ENCODE data around the gene FGD4. TPM values are rescaled to one million over a fixed set of nuclear protein-coding genes. Genes with fewer than 3 reads are reported as not detected.

Gene FGD4
- total and polyA plus RNA-seq, 7 donors, result 7.8 to 19.1 (median 11.3) TPM

DNA sequence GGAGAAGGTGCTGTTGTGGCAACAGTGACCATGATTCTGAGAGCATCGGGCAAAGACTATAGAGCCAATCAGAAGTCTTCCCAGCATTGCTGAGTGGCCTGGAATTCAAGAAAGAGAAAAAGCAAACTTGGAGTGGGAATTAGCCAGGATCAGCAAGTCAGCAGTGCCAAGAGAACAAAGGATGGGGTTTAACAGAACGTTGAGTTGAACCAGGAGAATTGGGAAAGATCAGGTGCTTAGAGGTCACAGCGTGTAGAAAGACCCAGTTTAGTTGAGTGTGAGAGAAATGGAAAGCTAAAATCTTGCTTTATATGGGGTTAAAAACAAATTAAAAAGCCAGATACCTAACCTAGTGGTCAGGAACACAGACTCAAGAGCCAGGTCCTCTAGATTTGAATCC lies 189.2 kb downstream of the FGD4 start:
- Histone ChIP-seq H3K27me3 (no peaks in the 10 kb centered on the region), H3K36me3 (no peaks in the 10 kb centered on the region), H3K27ac (no peak overlapping the region), H3K4me3 (no peak overlapping the region), H3K9me3 (no peaks in the 10 kb centered on the region), H3K4me1 (no peaks in the 10 kb centered on the region)
- no peak for DNase-seq
- WGBS, 2 donors, result 80 to 81% methylated on average over 3 of the region's 3 CpGs
- intact Hi-C loops (cut with DNase I), result no loop called here
- TF ChIP-seq POLR2A (IDR thresholded peaks at IDR 0.05) (no peak), POLR2AphosphoS5 (IDR thresholded peaks at IDR 0.05) (no peak), EP300 (IDR thresholded peaks at IDR 0.05) (no peak)
- TF ChIP-seq, protein P1, sequence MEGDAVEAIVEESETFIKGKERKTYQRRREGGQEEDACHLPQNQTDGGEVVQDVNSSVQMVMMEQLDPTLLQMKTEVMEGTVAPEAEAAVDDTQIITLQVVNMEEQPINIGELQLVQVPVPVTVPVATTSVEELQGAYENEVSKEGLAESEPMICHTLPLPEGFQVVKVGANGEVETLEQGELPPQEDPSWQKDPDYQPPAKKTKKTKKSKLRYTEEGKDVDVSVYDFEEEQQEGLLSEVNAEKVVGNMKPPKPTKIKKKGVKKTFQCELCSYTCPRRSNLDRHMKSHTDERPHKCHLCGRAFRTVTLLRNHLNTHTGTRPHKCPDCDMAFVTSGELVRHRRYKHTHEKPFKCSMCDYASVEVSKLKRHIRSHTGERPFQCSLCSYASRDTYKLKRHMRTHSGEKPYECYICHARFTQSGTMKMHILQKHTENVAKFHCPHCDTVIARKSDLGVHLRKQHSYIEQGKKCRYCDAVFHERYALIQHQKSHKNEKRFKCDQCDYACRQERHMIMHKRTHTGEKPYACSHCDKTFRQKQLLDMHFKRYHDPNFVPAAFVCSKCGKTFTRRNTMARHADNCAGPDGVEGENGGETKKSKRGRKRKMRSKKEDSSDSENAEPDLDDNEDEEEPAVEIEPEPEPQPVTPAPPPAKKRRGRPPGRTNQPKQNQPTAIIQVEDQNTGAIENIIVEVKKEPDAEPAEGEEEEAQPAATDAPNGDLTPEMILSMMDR (IDR thresholded peaks at IDR 0.05), result no peak

DNA sequence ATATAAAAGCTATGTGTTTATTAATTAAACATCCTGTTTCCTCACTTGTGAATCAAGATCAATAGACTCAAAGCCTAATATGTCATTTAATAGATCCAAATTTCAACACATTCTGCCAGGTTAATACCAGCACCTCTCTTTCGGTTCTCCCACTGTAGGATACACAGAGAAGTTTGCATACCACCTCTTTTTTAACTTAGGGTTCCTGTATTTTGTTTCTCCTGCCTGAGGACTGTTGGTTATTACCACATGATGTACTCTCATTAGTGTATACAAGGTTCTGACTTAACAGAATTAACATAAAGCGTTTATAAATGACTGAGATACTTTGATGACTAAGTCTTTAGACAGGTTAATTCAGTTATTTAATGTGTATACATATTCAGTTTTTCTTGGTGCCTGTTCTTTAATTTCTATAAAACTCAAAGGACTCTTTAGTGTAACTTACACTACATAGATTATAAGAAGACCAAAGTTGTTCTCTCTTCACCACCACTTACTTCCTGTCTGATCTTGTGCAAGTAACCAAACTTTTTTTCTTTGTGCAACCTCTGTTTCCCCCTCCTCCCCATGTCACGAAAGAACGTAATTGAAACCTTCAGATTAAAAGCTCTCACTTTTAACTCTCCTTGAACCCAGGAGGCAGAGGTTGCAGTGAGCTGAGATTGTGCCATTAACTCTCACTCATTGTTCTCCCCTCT lies 190.0 kb downstream of the FGD4 start:
- Histone ChIP-seq H3K4me3 (no peak overlapping the region), H3K36me3 (no peaks in the 10 kb centered on the region), H3K27ac (no peak overlapping the region), H3K9me3 (no peaks in the 10 kb centered on the region), H3K4me1 (no peaks in the 10 kb centered on the region), H3K27me3 (no peaks in the 10 kb centered on the region)
- WGBS, 2 donors, result 43 to 84% methylated on average over 4 of the region's 4 CpGs
- no peak for DNase-seq
- TF ChIP-seq POLR2A (IDR thresholded peaks at IDR 0.05) (no peak), EP300 (IDR thresholded peaks at IDR 0.05) (no peak), POLR2AphosphoS5 (IDR thresholded peaks at IDR 0.05) (no peak)
- TF ChIP-seq, protein P1 (IDR thresholded peaks at IDR 0.05), result no peak
- intact Hi-C loops (cut with DNase I), result no loop called here

DNA sequence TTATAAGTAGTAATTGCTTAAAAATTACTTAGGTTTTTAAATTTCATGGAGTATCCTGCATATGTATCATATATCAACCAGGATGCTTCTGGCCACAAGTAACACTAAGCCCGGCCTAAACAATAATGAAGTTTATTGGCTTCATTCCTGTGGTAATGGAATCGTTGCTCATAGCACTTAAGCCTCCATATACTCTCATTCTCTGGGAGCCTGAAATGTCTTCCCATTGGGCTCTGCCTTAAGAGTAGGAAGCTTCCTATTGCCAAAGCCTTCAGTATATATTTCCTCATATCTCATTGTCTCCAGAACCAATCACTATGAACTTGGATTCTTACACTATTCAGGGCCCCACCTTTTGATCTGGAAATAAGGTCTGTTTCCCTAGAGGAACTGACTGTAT lies 195.9 kb downstream of the FGD4 start:
- no peaks in the 10 kb centered on the region for H3K36me3 ChIP-seq
- H3K9me3 ChIP-seq, result no peaks in the 10 kb centered on the region
- H3K4me3 ChIP-seq, result no peak overlapping the region
- no peaks in the 10 kb centered on the region for H3K4me1 ChIP-seq
- no peak for TF ChIP-seq EP300 (IDR thresholded peaks at IDR 0.05)
- no peak for TF ChIP-seq POLR2A (IDR thresholded peaks at IDR 0.05)
- TF ChIP-seq, protein P1 (IDR thresholded peaks at IDR 0.05), result no peak
- no peak for TF ChIP-seq POLR2AphosphoS5 (IDR thresholded peaks at IDR 0.05)
- WGBS, 2 donors, result 69 to 74% methylated on average over 2 of the region's 2 CpGs
- DNase-seq, result no peak
- intact Hi-C loops (cut with DNase I), result no loop called here
- no peak overlapping the region for H3K27ac ChIP-seq
- H3K27me3 ChIP-seq, result no peaks in the 10 kb centered on the region

DNA sequence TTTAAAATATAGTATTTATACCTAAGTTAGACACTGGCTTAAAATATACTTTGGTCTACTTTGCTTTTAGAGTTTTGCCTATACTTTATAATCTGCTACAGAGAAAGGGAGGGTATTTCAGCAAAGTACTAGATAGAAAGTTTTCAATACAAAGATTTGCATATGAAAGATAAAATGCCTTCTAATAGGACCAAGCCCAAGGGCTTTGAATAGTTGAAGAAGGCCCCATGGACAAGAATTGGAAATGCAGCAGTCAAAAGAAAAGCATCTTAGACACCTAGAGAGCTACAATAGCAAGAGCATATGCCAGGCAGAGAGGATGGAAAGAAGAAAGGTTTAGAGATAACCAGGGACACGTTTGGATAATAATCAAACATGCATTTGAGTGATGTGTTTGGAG lies 196.7 kb downstream of the FGD4 start:
- TF ChIP-seq, protein P1 (IDR thresholded peaks at IDR 0.05), result no peak
- TF ChIP-seq EP300 (IDR thresholded peaks at IDR 0.05) (no peak), POLR2AphosphoS5 (IDR thresholded peaks at IDR 0.05) (no peak), POLR2A (IDR thresholded peaks at IDR 0.05) (no peak)
- H3K4me3 ChIP-seq, result no peak overlapping the region

DNA sequence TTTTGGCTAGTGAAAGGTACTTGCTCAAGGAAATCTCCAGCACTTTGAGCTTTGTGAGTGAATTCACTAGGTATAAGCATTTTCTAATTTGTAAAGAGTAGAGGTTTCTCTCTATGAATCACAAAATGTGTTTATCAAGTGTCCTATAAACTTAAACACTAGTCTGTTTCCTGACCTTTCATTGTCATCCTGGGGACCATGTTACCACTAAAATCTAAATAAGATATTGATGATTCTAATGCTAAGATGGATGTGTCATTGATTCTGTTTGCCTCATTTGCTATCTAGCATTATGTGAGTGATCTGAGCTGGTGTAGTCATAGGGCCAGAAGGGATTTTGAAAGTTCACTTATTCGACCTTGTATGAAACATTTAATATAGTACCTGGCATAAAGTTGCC lies 199.3 kb downstream of the FGD4 start:
- no peaks in the 10 kb centered on the region for H3K9me3 ChIP-seq
- no peaks in the 10 kb centered on the region for H3K4me1 ChIP-seq
- no peaks in the 10 kb centered on the region for H3K27me3 ChIP-seq
- DNase-seq, result no peak
- H3K4me3 ChIP-seq, result no peak overlapping the region
- no peak for TF ChIP-seq POLR2A (IDR thresholded peaks at IDR 0.05)
- no peak for TF ChIP-seq EP300 (IDR thresholded peaks at IDR 0.05)
- no peak for TF ChIP-seq POLR2AphosphoS5 (IDR thresholded peaks at IDR 0.05)
- TF ChIP-seq, protein P1 (IDR thresholded peaks at IDR 0.05), result no peak
- no peaks in the 10 kb centered on the region for H3K36me3 ChIP-seq
- WGBS, 2 donors, result 83 to 86% methylated on average over 1 of the region's 1 CpG
- no peak overlapping the region for H3K27ac ChIP-seq
- intact Hi-C loops (cut with DNase I), result no loop called here

More for the DNA sequence above, 196.7 kb downstream of the FGD4 start:
- H3K36me3 ChIP-seq, result no peaks in the 10 kb centered on the region
- WGBS, 2 donors, result 27 to 41% methylated on average over 1 of the region's 1 CpG
- H3K27ac ChIP-seq, result no peak overlapping the region
- no peaks in the 10 kb centered on the region for H3K9me3 ChIP-seq
- intact Hi-C loops (cut with DNase I), result no loop called here
- H3K27me3 ChIP-seq, result no peaks in the 10 kb centered on the region
- DNase-seq, result no peak
- H3K4me1 ChIP-seq, result no peaks in the 10 kb centered on the region
